Measurements from ENCODE around the gene TRAP1. TPM values are rescaled to one million over a fixed set of nuclear protein-coding genes. Genes with fewer than 3 reads are reported as not detected.

Gene TRAP1
- polyA plus RNA-seq, 1 of the 3 experiments (the other 2 are of a cell fraction): 129 TPM

GRCh38 chr16:3671424-3671823 lies 45.9 kb downstream of the TRAP1 start:
- no peaks in the 10 kb centered on the region for H3K9me2 ChIP-seq
- H3K27ac ChIP-seq (ENCODE audit: low read depth in 2 of 2, low read length in 1 of 2): no peak overlapping the region
- H2AFZ ChIP-seq (ENCODE audit: low read depth): no peak overlapping the region
- H3K4me3 ChIP-seq (ENCODE audit: low read depth in 2 of 2, low read length in 1 of 2): no peak overlapping the region
- H3K79me2 ChIP-seq (ENCODE audit: insufficient read depth): no peaks in the 10 kb centered on the region
- TF ChIP-seq FOXJ3 (CRISPR knock-in tag; IDR thresholded peaks at IDR 0.05) (no peak), YY1 (IDR thresholded peaks at IDR 0.05; ENCODE audit: low read depth) (no peak), ELF1 (IDR thresholded peaks at IDR 0.05) (no peak), TEAD4 (IDR thresholded peaks at IDR 0.05; ENCODE audit: borderline replicate concordance, insufficient read depth) (no peak), GABPA (IDR thresholded peaks at IDR 0.05; ENCODE audit: low read depth) (no peak), SMC3 (IDR thresholded peaks at IDR 0.05; ENCODE audit: low read depth, low read length) (no peak), EZH2phosphoT487 (IDR thresholded peaks at IDR 0.05; ENCODE audit: borderline replicate concordance, low read depth) (no peak), RCOR1 (IDR thresholded peaks at IDR 0.05; ENCODE audit: low read length) (no peak), FOXM1 (IDR thresholded peaks at IDR 0.05; ENCODE audit: low read depth) (no peak), MEF2A (IDR thresholded peaks at IDR 0.05; ENCODE audit: borderline replicate concordance, low read depth) (no peak)
- TF ChIP-seq, protein P1, sequence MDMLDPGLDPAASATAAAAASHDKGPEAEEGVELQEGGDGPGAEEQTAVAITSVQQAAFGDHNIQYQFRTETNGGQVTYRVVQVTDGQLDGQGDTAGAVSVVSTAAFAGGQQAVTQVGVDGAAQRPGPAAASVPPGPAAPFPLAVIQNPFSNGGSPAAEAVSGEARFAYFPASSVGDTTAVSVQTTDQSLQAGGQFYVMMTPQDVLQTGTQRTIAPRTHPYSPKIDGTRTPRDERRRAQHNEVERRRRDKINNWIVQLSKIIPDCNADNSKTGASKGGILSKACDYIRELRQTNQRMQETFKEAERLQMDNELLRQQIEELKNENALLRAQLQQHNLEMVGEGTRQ (IDR thresholded peaks at IDR 0.05; ENCODE audit: borderline replicate concordance, low read depth, low read length): no peak
- TF ChIP-seq, protein P2, sequence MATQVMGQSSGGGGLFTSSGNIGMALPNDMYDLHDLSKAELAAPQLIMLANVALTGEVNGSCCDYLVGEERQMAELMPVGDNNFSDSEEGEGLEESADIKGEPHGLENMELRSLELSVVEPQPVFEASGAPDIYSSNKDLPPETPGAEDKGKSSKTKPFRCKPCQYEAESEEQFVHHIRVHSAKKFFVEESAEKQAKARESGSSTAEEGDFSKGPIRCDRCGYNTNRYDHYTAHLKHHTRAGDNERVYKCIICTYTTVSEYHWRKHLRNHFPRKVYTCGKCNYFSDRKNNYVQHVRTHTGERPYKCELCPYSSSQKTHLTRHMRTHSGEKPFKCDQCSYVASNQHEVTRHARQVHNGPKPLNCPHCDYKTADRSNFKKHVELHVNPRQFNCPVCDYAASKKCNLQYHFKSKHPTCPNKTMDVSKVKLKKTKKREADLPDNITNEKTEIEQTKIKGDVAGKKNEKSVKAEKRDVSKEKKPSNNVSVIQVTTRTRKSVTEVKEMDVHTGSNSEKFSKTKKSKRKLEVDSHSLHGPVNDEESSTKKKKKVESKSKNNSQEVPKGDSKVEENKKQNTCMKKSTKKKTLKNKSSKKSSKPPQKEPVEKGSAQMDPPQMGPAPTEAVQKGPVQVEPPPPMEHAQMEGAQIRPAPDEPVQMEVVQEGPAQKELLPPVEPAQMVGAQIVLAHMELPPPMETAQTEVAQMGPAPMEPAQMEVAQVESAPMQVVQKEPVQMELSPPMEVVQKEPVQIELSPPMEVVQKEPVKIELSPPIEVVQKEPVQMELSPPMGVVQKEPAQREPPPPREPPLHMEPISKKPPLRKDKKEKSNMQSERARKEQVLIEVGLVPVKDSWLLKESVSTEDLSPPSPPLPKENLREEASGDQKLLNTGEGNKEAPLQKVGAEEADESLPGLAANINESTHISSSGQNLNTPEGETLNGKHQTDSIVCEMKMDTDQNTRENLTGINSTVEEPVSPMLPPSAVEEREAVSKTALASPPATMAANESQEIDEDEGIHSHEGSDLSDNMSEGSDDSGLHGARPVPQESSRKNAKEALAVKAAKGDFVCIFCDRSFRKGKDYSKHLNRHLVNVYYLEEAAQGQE (IDR thresholded peaks at IDR 0.05; ENCODE audit: low read depth, low read length): no peak
- no peaks in the 10 kb centered on the region for H3K9me3 ChIP-seq
- CTCF ChIA-PET: interaction anchor here (1.2 to 1.8 kb wide), 2 partner anchors 9 to 19 kb away, joined by 5 to 7 read pairs; no protein-coding TSS in a partner anchor
- no peak for DNase-seq
- POLR2A ChIA-PET: interaction anchor here (0.6 kb wide), 1 partner anchor 1090 kb away, joined by 4 read pairs; no protein-coding TSS in a partner anchor
- no peaks in the 10 kb centered on the region for H3K4me1 ChIP-seq (ENCODE audit: control insufficient read depth in 1 of 2, insufficient read depth in 2 of 2, low read depth in 1 of 2, low read length in 1 of 2)
- 80% methylated on average over 2 of the region's 11 CpGs for WGBS (ENCODE audit: low lambda C conversion rate)
- no peak overlapping the region for H3K9ac ChIP-seq
- no peak overlapping the region for H3K4me2 ChIP-seq
- H3K27me3 ChIP-seq (ENCODE audit: insufficient read depth): no peaks in the 10 kb centered on the region
- no peaks in the 10 kb centered on the region for H4K20me1 ChIP-seq (ENCODE audit: insufficient read depth)
- no peaks in the 10 kb centered on the region for H3F3A ChIP-seq (replicated peaks; ENCODE audit: insufficient read depth)
- peaks cover 23 to 37% of the 10 kb centered on the region in 2 experiments for H3K36me3 ChIP-seq (replicated peaks in 1 of 2; ENCODE audit: control insufficient read depth in 1 of 2, insufficient read depth in 2 of 2, low read length in 1 of 2)

- ChIA-PET CTCF (interaction anchor here (1.8 kb wide), 1 partner anchor 8 kb away, joined by 5 read pairs; no protein-coding TSS in a partner anchor), POLR2A (no interaction called here)
- TF ChIP-seq MXI1 (IDR thresholded peaks at IDR 0.05; ENCODE audit: low read depth, low read length): no peak
- no peak for TF ChIP-seq FOSL2 (IDR thresholded peaks at IDR 0.05; ENCODE audit: borderline replicate concordance, low read depth)
- no peak for TF ChIP-seq RXRA (IDR thresholded peaks at IDR 0.05; ENCODE audit: borderline replicate concordance, low read depth)
- TF ChIP-seq RCOR1 (IDR thresholded peaks at IDR 0.05; ENCODE audit: low read length): no peak
- no peak for TF ChIP-seq FOXJ3 (CRISPR knock-in tag; IDR thresholded peaks at IDR 0.05)
- no peak for TF ChIP-seq CHD2 (IDR thresholded peaks at IDR 0.05; ENCODE audit: low read length, partially characterized antibody)
- no peak for TF ChIP-seq PBX3 (IDR thresholded peaks at IDR 0.05)
- TF ChIP-seq MAX (IDR thresholded peaks at IDR 0.05; ENCODE audit: low read depth): no peak
- no peak for TF ChIP-seq MEF2A (IDR thresholded peaks at IDR 0.05; ENCODE audit: borderline replicate concordance, low read depth)
- TF ChIP-seq GABPA (IDR thresholded peaks at IDR 0.05; ENCODE audit: low read depth): no peak
- TF ChIP-seq JUND (IDR thresholded peaks at IDR 0.05): no peak
- TF ChIP-seq, protein P1 (IDR thresholded peaks at IDR 0.05; ENCODE audit: borderline replicate concordance, low read depth, low read length): no peak
- TF ChIP-seq TEAD4 (IDR thresholded peaks at IDR 0.05; ENCODE audit: borderline replicate concordance, insufficient read depth): no peak
- no peak for TF ChIP-seq NFIC (IDR thresholded peaks at IDR 0.05; ENCODE audit: borderline replicate concordance)
- no peak for TF ChIP-seq RFX5 (IDR thresholded peaks at IDR 0.05; ENCODE audit: low read length)
- no peak for TF ChIP-seq POLR2AphosphoS5 (IDR thresholded peaks at IDR 0.05; ENCODE audit: low read depth, low read length)
- Histone ChIP-seq H3K4me3 (ENCODE audit: low read depth in 2 of 2, low read length in 1 of 2) (no peak overlapping the region), H3K9me2 (no peaks in the 10 kb centered on the region), H3K27ac (ENCODE audit: low read depth in 2 of 2, low read length in 1 of 2) (no peak overlapping the region), H3K4me2 (no peak overlapping the region), H3K9ac (no peak overlapping the region), H3K4me1 (ENCODE audit: control insufficient read depth in 1 of 2, insufficient read depth in 2 of 2, low read depth in 1 of 2, low read length in 1 of 2) (no peaks in the 10 kb centered on the region), H3K36me3 (replicated peaks in 1 of 2; ENCODE audit: control insufficient read depth in 1 of 2, insufficient read depth in 2 of 2, low read length in 1 of 2) (peaks cover 20 to 38% of the 10 kb centered on the region in 2 experiments), H4K20me1 (ENCODE audit: insufficient read depth) (no peaks in the 10 kb centered on the region), H3K27me3 (ENCODE audit: insufficient read depth) (no peaks in the 10 kb centered on the region), H3F3A (replicated peaks; ENCODE audit: insufficient read depth) (no peaks in the 10 kb centered on the region), H3K79me2 (ENCODE audit: insufficient read depth) (no peaks in the 10 kb centered on the region), H2AFZ (ENCODE audit: low read depth) (no peak overlapping the region), H3K9me3 (no peaks in the 10 kb centered on the region)
- no peak for DNase-seq
- WGBS (ENCODE audit: low lambda C conversion rate): 96% methylated on average over 12 of the region's 13 CpGs
These were observed 46.6 kb downstream of the TRAP1 start for GRCh38 chr16:3670711-3671110.
